H1 (cell line): ENCODE results near the gene CTIF. TPM values are rescaled to one million over a fixed set of nuclear protein-coding genes. Genes with fewer than 3 reads are reported as not detected.

Experiments
- CTCF ChIA-PET: fragments of 300-600 bp; sonication (Branson Sonifier 250); formaldehyde crosslinking; loops from one replicate; lab custom pipeline; 2021; ENCODE audit not compliant: partially characterized antibody; lab: Charles Lee
- POLR2A ChIA-PET: fragments of 300-600 bp; sonication (Branson Sonifier 250); formaldehyde crosslinking; loops from one replicate; lab custom pipeline; 2021; ENCODE audit warnings: inconsistent platforms; ENCODE audit not compliant: partially characterized antibody; lab: Charles Lee
- DNase-seq, 2 experiments: peaks; one replicate each; pipeline versions ENCODE4 v3.0.0 to v3.0.0-alpha.2; 2010 to 2022; ENCODE audit warnings: low spot score in 2 of 2, low read depth in 1 of 2, mixed read lengths in 1 of 2
- FAIRE-seq: peaks from 2 replicates; lab custom pipeline; 2011; peaks lifted over from hg19 to GRCh38; lab: Jason Lieb, UNC
- H2AFZ ChIP-seq: 2 replicates; pipeline ENCODE4 v1.8.1; 2012; ENCODE audit warnings: low read length, inconsistent platforms
- H2AK5ac ChIP-seq: 2 replicates; pipeline ENCODE4 v1.6.1; 2013; ENCODE audit warnings: low read depth, low read length
- H2BK120ac ChIP-seq: replicated peaks from 2 replicates; pipeline ENCODE3; 2013; ENCODE audit warnings: low read depth, low read length, inconsistent platforms
- H2BK12ac ChIP-seq: 2 replicates; pipeline ENCODE4 v1.6.1; 2013; ENCODE audit warnings: low read depth, low read length
- H2BK15ac ChIP-seq: 2 replicates; pipeline ENCODE4 v1.6.1; 2013; ENCODE audit warnings: low read length
- H2BK20ac ChIP-seq: 2 replicates; pipeline ENCODE4 v1.6.1; 2013; ENCODE audit warnings: low read length
- H2BK5ac ChIP-seq: 2 replicates; pipeline ENCODE4 v1.6.1; 2013; ENCODE audit warnings: low read depth, low read length
- H3K14ac ChIP-seq: 2 replicates; pipeline ENCODE4 v1.6.1; 2013; ENCODE audit warnings: inconsistent platforms; ENCODE audit not compliant: insufficient read length
- H3K18ac ChIP-seq: 2 replicates; pipeline ENCODE4 v1.6.1; 2013; ENCODE audit warnings: low read length; ENCODE audit errors: extremely low read depth
- H3K23ac ChIP-seq: 2 replicates; pipeline ENCODE4 v1.6.1; 2013; ENCODE audit warnings: inconsistent platforms; ENCODE audit not compliant: insufficient read length
- H3K23me2 ChIP-seq: 2 replicates; pipeline ENCODE4 v1.6.1; 2013; ENCODE audit warnings: low read depth, low read length
- H3K27ac ChIP-seq: 2 replicates; pipeline ENCODE4 v1.6.1; 2011; ENCODE audit warnings: low read depth, low read length, inconsistent platforms
- H3K27me3 ChIP-seq, 4 experiments: replicated peaks in 1 of 4; 1 replicate in 1 of 4; 2 replicates in 3 of 4; pipeline versions ENCODE4 v1.6.1 to v1.8.1; 2011 to 2013; ENCODE audit warnings: low read length in 3 of 4, mild to moderate bottlenecking in 3 of 4, inconsistent platforms in 2 of 4, mixed read lengths in 2 of 4, moderate library complexity in 1 of 4; ENCODE audit not compliant: control insufficient read depth in 3 of 4, insufficient read depth in 3 of 4; ENCODE audit errors: extremely low read depth in 1 of 4
- H3K36me3 ChIP-seq, 4 experiments: 2 replicates each; pipeline versions ENCODE4 v1.6.1 to v1.8.1; 2011 to 2013; ENCODE audit warnings: mild to moderate bottlenecking in 4 of 4, low read length in 3 of 4, moderate library complexity in 2 of 4, control low read depth in 1 of 4, inconsistent platforms in 1 of 4; ENCODE audit not compliant: insufficient read depth in 4 of 4, control insufficient read depth in 2 of 4
- H3K4ac ChIP-seq: replicated peaks from 2 replicates; pipeline ENCODE3; 2013; ENCODE audit warnings: low read length, low read depth, mixed read lengths, inconsistent platforms; ENCODE audit not compliant: insufficient read length
- H3K4me1 ChIP-seq, 4 experiments: replicated peaks in 1 of 4; 1 replicate in 1 of 4; 2 replicates in 3 of 4; pipeline versions ENCODE4 v1.6.1 to v1.8.1; 2011 to 2013; ENCODE audit warnings: low read length in 3 of 4, inconsistent platforms in 2 of 4, mixed read lengths in 1 of 4; ENCODE audit not compliant: insufficient read depth in 4 of 4, control insufficient read depth in 3 of 4
- H3K4me2 ChIP-seq, 2 experiments: 2 replicates each; pipeline versions ENCODE4 v1.6.1 to v1.8.1; 2011 to 2013; ENCODE audit warnings: low read depth in 2 of 2, low read length in 2 of 2, control low read depth in 1 of 2, inconsistent platforms in 1 of 2, mild to moderate bottlenecking in 1 of 2; ENCODE audit not compliant: insufficient read depth in 1 of 2
- H3K4me3 ChIP-seq, 4 experiments: fragments of 200-600, 300-600 bp in 1 of 4; sonication (generic), shearing (Covaris generic), sonication (Bioruptor Twin) in 1 of 4; 2 replicates each; pipeline versions ENCODE4 v1.5.1 to v1.8.1; 2011 to 2016; ENCODE audit warnings: low read length in 4 of 4, low read depth in 3 of 4, control low read depth in 2 of 4, inconsistent platforms in 2 of 4, mild to moderate bottlenecking in 2 of 4, mixed read lengths in 1 of 4, moderate library complexity in 1 of 4; ENCODE audit not compliant: insufficient read depth in 2 of 4; ENCODE audit errors: extremely low read depth in 1 of 4
- H3K56ac ChIP-seq: replicated peaks from 2 replicates; pipeline ENCODE3; 2013; ENCODE audit warnings: low read depth, mild to moderate bottlenecking, mixed read lengths, low read length, inconsistent platforms; ENCODE audit not compliant: insufficient read length
- H3K79me1 ChIP-seq: 2 replicates; pipeline ENCODE4 v1.6.1; 2013; ENCODE audit warnings: low read depth, low read length, control low read depth
- H3K79me2 ChIP-seq, 2 experiments: 2 replicates each; pipeline versions ENCODE4 v1.6.1 to v1.8.1; 2012 to 2013; ENCODE audit warnings: low read length in 2 of 2, mild to moderate bottlenecking in 2 of 2, inconsistent platforms in 1 of 2; ENCODE audit not compliant: insufficient read depth in 2 of 2, control insufficient read depth in 1 of 2
- H3K9ac ChIP-seq, 4 experiments: replicated peaks in 1 of 4; 1 replicate in 1 of 4; 2 replicates in 3 of 4; pipeline versions ENCODE4 v1.6.1 to v1.8.1; 2011 to 2013; ENCODE audit warnings: low read depth in 3 of 4, low read length in 3 of 4, control low read depth in 2 of 4, mild to moderate bottlenecking in 2 of 4, moderate library complexity in 2 of 4, inconsistent platforms in 1 of 4; ENCODE audit errors: extremely low read depth in 1 of 4
- H3K9me3 ChIP-seq, 2 experiments: 2 replicates each; pipeline versions ENCODE4 v1.6.1 to v1.8.1; 2012 to 2013; ENCODE audit warnings: mild to moderate bottlenecking in 2 of 2, moderate library complexity in 2 of 2, control low read depth in 1 of 2, inconsistent platforms in 1 of 2, low read depth in 1 of 2, low read length in 1 of 2, mixed read lengths in 1 of 2; ENCODE audit not compliant: insufficient read depth in 2 of 2
- H4K20me1 ChIP-seq, 2 experiments: replicated peaks in 1 of 2; 2 replicates each; pipeline versions ENCODE3 to v1.8.1; 2011 to 2013; ENCODE audit warnings: inconsistent platforms in 2 of 2, low read length in 2 of 2, mild to moderate bottlenecking in 1 of 2; ENCODE audit not compliant: insufficient read depth in 2 of 2, control insufficient read depth in 1 of 2
- H4K5ac ChIP-seq: 2 replicates; pipeline ENCODE4 v1.6.1; 2013; ENCODE audit warnings: low read length, low read depth, mixed read lengths, inconsistent platforms; ENCODE audit not compliant: insufficient read length
- H4K8ac ChIP-seq: 2 replicates; pipeline ENCODE4 v1.8.0; 2013; ENCODE audit warnings: mild to moderate bottlenecking, moderate library complexity, low read length, inconsistent platforms; ENCODE audit not compliant: insufficient read depth; ENCODE audit errors: extremely low read depth
- H4K91ac ChIP-seq: replicated peaks from 2 replicates; pipeline ENCODE3; 2013; ENCODE audit warnings: low read length, mixed read lengths, inconsistent platforms; ENCODE audit not compliant: insufficient read length
- CHD1 ChIP-seq: IDR thresholded peaks from 2 replicates; pipeline ENCODE4 v1.6.1; 2012; ENCODE audit warnings: low read depth, low read length, improper control_type of control experiment
- FOSL1 ChIP-seq: IDR thresholded peaks from 2 replicates; pipeline ENCODE4 v1.6.1; 2011; ENCODE audit warnings: mild to moderate bottlenecking, low read depth, low read length, moderate library complexity; ENCODE audit not compliant: insufficient read depth
- HDAC6 ChIP-seq: IDR thresholded peaks from one replicate; pipeline ENCODE4 v1.7.1; 2012; ENCODE audit warnings: low read depth, mild to moderate bottlenecking, inconsistent platforms, low read length, moderate library complexity
- JUND ChIP-seq: IDR thresholded peaks from 2 replicates; pipeline ENCODE4 v1.6.1; 2011; ENCODE audit warnings: mild to moderate bottlenecking, improper control_type of control experiment, low read length
- NANOG ChIP-seq: IDR thresholded peaks from 2 replicates; pipeline ENCODE4 v1.6.1; 2011; ENCODE audit warnings: low read length, low read depth, mild to moderate bottlenecking, inconsistent platforms; ENCODE audit not compliant: insufficient read depth, poor library complexity, severe bottlenecking
- NRF1 ChIP-seq: IDR thresholded peaks from 2 replicates; pipeline ENCODE4 v1.6.1; 2011; ENCODE audit warnings: mild to moderate bottlenecking, low read depth, low read length, improper control_type of control experiment
- PHF8 ChIP-seq: fragments of 200-600 bp; sonication (generic); conservative IDR thresholded peaks from 2 replicates; pipeline ENCODE4 v1.7.1; 2012; ENCODE audit warnings: low read depth, mild to moderate bottlenecking, inconsistent platforms, low read length, moderate library complexity
- POLR2A ChIP-seq, 2 experiments: IDR thresholded peaks; 1 replicate in 1 of 2; 2 replicates in 1 of 2; pipeline ENCODE4 v1.6.1; 2011; ENCODE audit warnings: low read depth in 2 of 2, low read length in 2 of 2, mild to moderate bottlenecking in 2 of 2; ENCODE audit errors: control extremely low read depth in 1 of 2
- SAP30 ChIP-seq: fragments of 300-600 bp; sonication (generic); IDR thresholded peaks from 2 replicates; pipeline ENCODE4 v1.7.1; 2012; ENCODE audit warnings: low read length, moderate library complexity, mild to moderate bottlenecking, inconsistent platforms; ENCODE audit not compliant: insufficient read depth, insufficient replicate concordance
- SIRT6 ChIP-seq: IDR thresholded peaks from one replicate; pipeline ENCODE4 v1.7.1; 2012; ENCODE audit warnings: low read length, inconsistent platforms
- SIX5 ChIP-seq: IDR thresholded peaks from 2 replicates; pipeline ENCODE4 v1.6.1; 2011; ENCODE audit warnings: mild to moderate bottlenecking, low read depth, low read length
- SRF ChIP-seq: IDR thresholded peaks from 2 replicates; pipeline ENCODE4 v1.6.1; 2011; ENCODE audit warnings: mild to moderate bottlenecking, low read depth, low read length, moderate library complexity
- TAF7 ChIP-seq: optimal IDR thresholded peaks from 2 replicates; pipeline ENCODE3; 2011; ENCODE audit warnings: low read depth, mild to moderate bottlenecking, inconsistent platforms, low read length, moderate library complexity, borderline replicate concordance
- TEAD4 ChIP-seq: IDR thresholded peaks from 2 replicates; pipeline ENCODE4 v1.6.1; 2012; ENCODE audit warnings: low read depth, low read length, inconsistent platforms, mixed read lengths
- WGBS, 2 experiments: shearing (Covaris generic) in 1 of 2; methylation state at CpG; one replicate each; pipeline versions ENCODE4 v1.1.6 to v1.1.7; 2013 to 2015; ENCODE audit warnings: low lambda C conversion rate in 2 of 2, mixed read lengths in 2 of 2, inconsistent platforms in 1 of 2, low coverage in 1 of 2, missing lambda C conversion rate in 1 of 2; ENCODE audit not compliant: insufficient replicate concordance in 2 of 2, insufficient coverage in 1 of 2, insufficient read length in 1 of 2; ENCODE audit errors: extremely low coverage in 1 of 2, missing lambda C conversion rate in 1 of 2; 5-methylcytosine and 5-hydroxymethylcytosine counted together
- polyA plus RNA-seq, 7 experiments: library from polyadenylated mRNA; depleted of rRNA in 3 of 7; stranded (reverse) in 5 of 7; unstranded in 2 of 7; fragments of >200 nt in 5 of 7; fragments of 200-250 nt in 2 of 7; gene quantifications; 1 replicate in 5 of 7; 2 replicates in 1 of 7; 4 replicates in 1 of 7; pipeline versions ENCODE4 v1.2.1 to v1.2.3, GENCODE V29; 2011 to 2013; ENCODE audit warnings: missing spikeins in 2 of 7, mixed read lengths in 2 of 7
- total RNA-seq: library from RNA; stranded (reverse); fragmentation: NEBNext Ultra II Directional; extraction: Animal tissue kit (Norgen Biotek cat#: 25700); gene quantifications from 2 replicates; pipeline ENCODE4 v1.2.1, GENCODE V29; 2021

CTIF gene
- total and polyA plus RNA-seq, 2 of the 8 experiments (the other 6 are each of a cell fraction or from before 2014, with no cell fraction given), result 9.0 to 17.8 TPM

DNA sequence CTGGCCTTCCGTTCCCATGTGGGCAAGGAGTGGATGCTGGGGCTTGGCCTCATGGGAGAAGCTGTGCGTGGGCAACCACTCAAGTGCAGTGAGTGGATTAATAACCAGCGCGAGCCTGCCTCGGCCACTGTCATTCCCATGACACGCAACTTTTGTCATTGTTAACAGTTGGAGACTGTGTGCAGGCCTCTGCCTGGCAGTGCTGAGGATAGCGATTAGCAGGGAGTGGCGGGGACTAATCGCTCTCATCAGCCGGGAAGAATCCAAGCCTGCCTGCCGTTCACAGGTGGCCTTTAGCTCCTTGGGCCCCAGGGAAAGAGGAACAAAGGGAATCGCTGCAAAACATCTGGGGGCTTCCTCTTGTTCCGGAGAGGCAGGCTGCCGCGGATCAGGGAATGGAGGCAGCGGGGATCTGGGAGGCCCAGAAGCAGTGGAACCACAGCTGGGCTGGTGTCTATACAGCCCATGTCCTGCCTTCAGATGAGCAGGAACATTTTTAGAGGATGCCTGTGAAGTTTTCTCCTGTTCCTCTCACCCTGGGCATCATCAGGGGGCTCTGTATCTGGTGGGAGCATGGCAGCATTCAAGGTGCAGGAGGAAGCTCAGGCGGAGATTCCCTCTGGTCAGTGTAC is 53.8 kb downstream of the CTIF start:
- Histone ChIP-seq H2BK12ac (no peak overlapping the region), H4K8ac (no peak overlapping the region), H4K20me1 (peaks cover 2 to 3% of the 10 kb centered on the region in 2 experiments), H2BK120ac (no peak overlapping the region), H3K9ac (no peak overlapping the region; a peak in 2 of 7 replicates), H3K4ac (no peak overlapping the region), H3K56ac (no peak overlapping the region), H4K5ac (no peak overlapping the region), H3K14ac (no peak overlapping the region), H3K23me2 (no peaks in the 10 kb centered on the region), H3K4me3 (no peak overlapping the region), H3K79me2 (peaks cover 0 to 2% of the 10 kb centered on the region in 2 experiments; a peak in 1 of 4 replicates), H2AK5ac (0 out of 2 replicates have a peak overlapping the region, but pooled peaks have one; percentile 39), H3K4me1 (peaks cover 0 to 4% (median 2%) of the 10 kb centered on the region in 4 experiments; a peak in 1 of 7 replicates), H3K27me3 (no peaks in the 10 kb centered on the region), H4K91ac (no peak overlapping the region), H3K79me1 (peaks cover 4% of the 10 kb centered on the region), H3K18ac (no peak overlapping the region), H2AFZ (no peak overlapping the region), H3K4me2 (no peak overlapping the region), H2BK15ac (no peak overlapping the region), H3K9me3 (no peaks in the 10 kb centered on the region), H2BK5ac (0 out of 2 replicates have a peak overlapping the region, but pooled peaks have one; percentile 30), H3K36me3 (no peaks in the 10 kb centered on the region), H2BK20ac (0 out of 2 replicates have a peak overlapping the region, but pooled peaks have one; percentile 72), H3K23ac (no peak overlapping the region), H3K27ac (no peak overlapping the region)
- FAIRE-seq (no peak), DNase-seq (no peak)
- no peak for TF ChIP-seq JUND
- TF ChIP-seq TAF7, result no peak
- TF ChIP-seq POLR2A (IDR thresholded peaks at IDR 0.05; ENCODE audit: control extremely low read depth in 1 of 2, low read depth in 2 of 2, low read length in 2 of 2), result no peak
- no peak for TF ChIP-seq TEAD4
- no peak for TF ChIP-seq FOSL1
- TF ChIP-seq HDAC6, result no peak
- no peak for TF ChIP-seq NRF1
- no peak for TF ChIP-seq SIRT6
- TF ChIP-seq SRF, result no peak
- no peak for TF ChIP-seq NANOG
- no peak for TF ChIP-seq CHD1
- TF ChIP-seq SAP30, result no peak
- no peak for TF ChIP-seq SIX5
- no peak for TF ChIP-seq PHF8
- 88% methylated on average over 17 of the region's 17 CpGs; no CpG with 5 or more reads in 1 of the 2 experiments for WGBS, 2 experiments
- ChIA-PET CTCF (interaction anchor here (1.2 to 2.7 kb wide), 4 partner anchors 12 to 38 kb away, joined by 3 to 13 read pairs (median 4); no protein-coding TSS in a partner anchor), POLR2A (no interaction called here)
